Stimulated activated effector memory CD8-positive, alpha-beta T cell treated with anti-CD3 and anti-CD28 coated beads, Interleukin-12 subunit alpha, Interleukin-12 subunit beta, amount 100 ng/mL, for 72 hours (primary cell): ENCODE measurements around the gene SP9.
"Not testable (repeated sequence)": the region's sequence is repeated elsewhere in the genome, so short reads cannot be mapped to it uniquely, and the experiment has no call there.

Experiments used
- ATAC-seq: fragments of 150-1000 bp; cut with Tn5 transposase; 2 replicates; pipeline ENCODE4 v1.10.0; 2021
- DNase-seq, 2 donors: peaks; one replicate each; pipeline ENCODE4 v3.0.0; 2021 to 2022; ENCODE audit warnings: low spot score in 2 of 2
- H3K27ac Mint-ChIP-seq: one replicate; pipeline ENCODE4 v1.8.0; 2022; ENCODE audit warnings: mild to moderate bottlenecking, mixed read lengths
- H3K36me3 Mint-ChIP-seq: one replicate; pipeline ENCODE4 v1.8.0; 2022; ENCODE audit warnings: mild to moderate bottlenecking, mixed read lengths
- H3K4me1 Mint-ChIP-seq: one replicate; pipeline ENCODE4 v1.8.0; 2022; ENCODE audit warnings: mixed read lengths
- H3K4me3 Mint-ChIP-seq: one replicate; pipeline ENCODE4 v1.8.0; 2022; ENCODE audit warnings: mild to moderate bottlenecking, mixed read lengths
- H3K9me3 Mint-ChIP-seq: one replicate; pipeline ENCODE4 v1.8.0; 2022; ENCODE audit warnings: mixed read lengths

SP9 gene

DNA sequence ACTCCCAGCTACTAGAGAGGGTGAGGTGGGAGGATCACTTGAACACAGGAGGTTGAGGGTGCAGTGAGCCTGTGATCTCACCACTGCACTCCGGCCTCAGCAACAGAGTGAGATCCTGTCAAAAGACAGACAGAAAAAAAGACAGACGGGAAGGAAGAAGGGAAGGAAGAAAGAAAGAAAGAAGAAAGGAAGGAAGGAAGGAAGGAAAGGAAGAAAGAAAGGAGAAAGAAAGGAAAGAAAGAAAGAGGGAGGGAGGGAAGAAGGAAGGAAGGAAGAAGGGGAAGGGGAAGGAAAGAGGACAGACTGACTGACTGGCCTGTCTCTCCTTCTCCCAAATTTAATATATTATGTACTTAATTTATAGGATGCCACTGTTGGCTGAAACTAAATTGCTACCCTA, 21.6 kb downstream of the SP9 start:
- H3K4me3 Mint-ChIP-seq: no peak overlapping the region
- H3K36me3 Mint-ChIP-seq: peaks cover 4% of the 10 kb centered on the region
- H3K9me3 Mint-ChIP-seq: no peaks in the 10 kb centered on the region
- no peak overlapping the region for H3K27ac Mint-ChIP-seq
- no peak for ATAC-seq
- DNase-seq: no peak
- H3K4me1 Mint-ChIP-seq: no peaks in the 10 kb centered on the region

DNA sequence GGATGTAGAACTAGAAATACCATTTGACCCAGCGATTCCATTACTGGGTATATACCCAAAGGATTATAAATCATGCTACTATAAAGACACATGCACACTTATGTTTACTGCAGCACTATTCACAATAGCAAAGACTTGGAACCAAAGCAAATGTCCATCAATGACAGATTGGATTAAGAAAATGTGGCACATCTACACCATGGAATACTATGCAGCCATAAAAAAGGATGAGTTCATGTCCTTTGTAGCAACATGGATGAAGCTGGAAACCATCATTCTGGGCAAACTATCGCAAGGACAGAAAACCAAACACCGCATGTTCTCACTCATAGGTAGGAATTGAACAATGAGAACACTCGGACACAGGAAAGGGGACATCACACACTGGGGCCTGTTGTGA, 24.9 kb downstream of the SP9 start:
- not testable (repeated sequence) for H3K9me3 Mint-ChIP-seq, ATAC-seq, DNase-seq, H3K4me1 Mint-ChIP-seq, H3K27ac Mint-ChIP-seq, H3K4me3 Mint-ChIP-seq
- peaks cover 26% of the 10 kb centered on the region for H3K36me3 Mint-ChIP-seq

DNA sequence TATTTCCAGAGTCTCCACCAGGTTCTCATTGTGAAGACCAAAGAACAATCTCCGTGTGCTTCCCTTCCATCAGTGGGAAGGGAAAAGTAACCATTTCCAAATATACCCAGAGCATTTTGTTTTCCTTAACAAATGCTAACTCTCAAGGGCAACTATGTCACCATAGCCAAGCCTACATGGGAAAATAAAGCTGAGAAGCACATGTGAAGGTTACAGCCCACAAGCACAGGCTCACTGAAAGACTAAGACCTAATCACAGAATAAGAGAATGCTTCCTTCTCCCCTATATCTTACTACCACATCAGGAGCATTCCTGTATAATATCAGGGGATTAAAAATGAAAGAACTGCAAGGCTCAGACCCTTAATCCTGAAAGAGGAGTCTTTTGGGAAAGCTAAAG, 28.2 kb downstream of the SP9 start:
- Mint-ChIP-seq H3K4me3 (no peak overlapping the region), H3K9me3 (peaks cover 2% of the 10 kb centered on the region), H3K27ac (no peak overlapping the region), H3K4me1 (peaks cover 12% of the 10 kb centered on the region), H3K36me3 (peaks cover 55% of the 10 kb centered on the region)
- DNase-seq (no peak), ATAC-seq (no peak)

DNA sequence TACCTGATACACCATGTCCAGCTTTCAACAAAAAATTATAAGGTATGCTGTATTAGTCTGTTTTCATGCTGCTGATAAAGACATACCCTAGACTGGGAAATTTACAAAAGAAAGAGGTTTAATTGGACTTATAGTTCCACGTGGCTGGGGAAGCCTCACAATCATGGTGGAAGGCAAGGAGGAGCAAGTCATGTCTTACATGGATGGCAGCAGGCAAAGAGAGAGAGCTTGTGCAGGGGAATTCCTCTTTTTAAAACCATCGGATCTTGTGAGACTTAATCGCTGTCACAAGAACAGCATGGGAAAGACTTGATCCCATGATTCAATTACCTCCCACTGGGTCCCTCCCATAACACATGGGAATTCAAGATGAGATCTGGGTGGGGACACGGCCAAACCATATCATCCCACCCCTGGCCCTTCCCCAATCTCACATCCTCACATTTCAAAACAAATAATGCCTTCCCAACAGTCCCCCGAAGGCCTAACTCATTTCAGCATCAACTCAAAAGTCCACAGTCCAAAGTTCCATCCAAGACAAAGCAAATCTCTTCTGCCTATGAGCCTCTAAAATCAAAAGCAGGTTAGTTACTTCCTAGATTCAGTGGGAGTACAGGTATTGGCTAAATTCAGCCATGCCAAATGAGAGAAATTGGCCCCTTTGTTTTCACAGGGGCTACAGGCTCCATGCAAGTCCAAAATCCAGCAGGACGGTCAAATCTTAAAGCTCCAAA, 28.9 kb downstream of the SP9 start:
- peaks cover 12% of the 10 kb centered on the region for H3K4me1 Mint-ChIP-seq
- not testable (repeated sequence) for ATAC-seq, H3K4me3 Mint-ChIP-seq, DNase-seq, H3K9me3 Mint-ChIP-seq, H3K27ac Mint-ChIP-seq
- peaks cover 55% of the 10 kb centered on the region for H3K36me3 Mint-ChIP-seq

DNA sequence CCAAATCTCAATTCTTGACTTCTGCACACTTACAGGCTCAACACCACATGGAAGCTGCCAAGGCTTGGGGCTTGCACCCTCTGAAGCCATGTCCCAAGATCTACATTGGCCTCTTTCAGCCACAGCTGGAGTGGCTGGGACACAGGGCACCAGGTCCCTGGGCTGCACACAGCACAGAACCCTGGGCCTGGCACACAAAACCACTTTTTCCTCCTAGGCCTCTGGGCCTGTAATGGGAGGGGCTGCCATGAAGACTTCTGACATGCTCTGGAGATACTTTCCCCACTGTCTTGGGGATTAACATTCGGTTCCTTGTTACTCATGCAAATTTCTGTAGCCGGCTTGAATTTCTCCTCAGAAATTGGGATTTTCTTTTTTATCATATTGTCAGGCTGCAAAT, 29.9 kb downstream of the SP9 start:
- no peak overlapping the region for H3K4me3 Mint-ChIP-seq
- DNase-seq (no peak), ATAC-seq (no peak)
- peaks cover 17% of the 10 kb centered on the region for H3K4me1 Mint-ChIP-seq
- no peak overlapping the region for H3K27ac Mint-ChIP-seq
- H3K36me3 Mint-ChIP-seq: peaks cover 62% of the 10 kb centered on the region
- peaks cover 2% of the 10 kb centered on the region for H3K9me3 Mint-ChIP-seq

DNA sequence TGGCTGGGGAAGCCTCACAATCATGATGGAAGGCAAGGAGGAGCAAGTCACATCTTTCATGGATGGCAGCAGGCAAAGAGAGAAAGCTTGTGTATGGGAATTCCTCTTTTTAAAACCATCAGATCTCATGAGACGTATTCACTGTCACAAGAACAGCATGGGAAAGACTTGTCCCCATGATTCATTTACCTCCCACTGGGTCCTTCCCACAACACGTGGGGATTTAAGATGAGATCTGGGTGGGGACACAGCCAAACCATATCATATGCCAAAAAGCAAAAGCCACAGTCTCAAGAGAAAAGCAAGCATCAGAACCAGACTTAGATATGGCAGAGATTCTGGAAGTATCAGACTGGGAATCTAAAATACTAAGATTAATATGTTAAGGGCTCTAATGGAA, 30.8 kb downstream of the SP9 start:
- peaks cover 2% of the 10 kb centered on the region for H3K9me3 Mint-ChIP-seq
- H3K27ac Mint-ChIP-seq: no peak overlapping the region
- no peak for DNase-seq
- ATAC-seq: no peak
- H3K36me3 Mint-ChIP-seq: peaks cover 71% of the 10 kb centered on the region
- peaks cover 17% of the 10 kb centered on the region for H3K4me1 Mint-ChIP-seq
- no peak overlapping the region for H3K4me3 Mint-ChIP-seq

DNA sequence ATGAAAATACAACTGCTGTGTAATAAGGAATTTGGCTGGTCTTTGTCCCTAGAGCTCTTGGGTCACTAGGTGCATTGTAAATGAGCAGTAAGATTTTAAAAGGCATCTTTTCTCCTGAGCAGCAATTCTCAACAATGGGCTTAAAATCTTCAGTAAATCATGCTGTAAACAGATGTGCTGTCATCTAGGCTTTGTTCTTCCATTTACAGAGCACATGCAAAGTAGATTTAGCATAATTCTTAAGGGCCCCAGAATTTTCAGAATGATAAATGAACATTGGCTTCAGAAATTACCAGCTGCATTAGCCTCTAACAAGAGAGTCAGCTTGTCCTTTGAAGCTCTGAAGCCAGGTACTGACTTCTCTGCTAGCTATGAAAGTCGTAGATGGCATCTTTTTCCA, 33.9 kb downstream of the SP9 start:
- ATAC-seq (no peak), DNase-seq (no peak)
- H3K9me3 Mint-ChIP-seq: peaks cover 2% of the 10 kb centered on the region
- H3K4me1 Mint-ChIP-seq: peaks cover 14% of the 10 kb centered on the region
- H3K4me3 Mint-ChIP-seq: no peak overlapping the region
- H3K27ac Mint-ChIP-seq: no peak overlapping the region
- H3K36me3 Mint-ChIP-seq: peaks cover 73% of the 10 kb centered on the region

DNA sequence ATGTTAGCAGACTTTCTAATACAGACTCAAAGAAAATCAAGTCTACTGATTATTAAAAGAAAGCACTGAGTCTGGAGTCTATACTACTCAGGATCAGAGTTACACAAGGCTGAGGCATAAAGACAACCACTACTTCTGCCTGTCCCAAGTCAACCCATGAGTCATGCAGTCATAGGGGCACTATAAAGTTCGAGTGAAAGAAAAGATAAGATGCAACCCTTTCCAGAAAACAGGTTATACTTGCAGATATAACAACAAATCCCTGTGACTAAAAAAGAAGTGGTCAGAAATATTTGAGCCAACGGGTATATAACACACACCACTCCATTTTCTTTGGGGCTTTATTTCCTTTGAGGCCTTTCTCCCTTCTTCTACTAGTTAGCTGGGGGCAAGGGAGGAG, 42.2 kb downstream of the SP9 start:
- H3K4me3 Mint-ChIP-seq: no peak overlapping the region
- DNase-seq: no peak
- ATAC-seq: no peak
- H3K36me3 Mint-ChIP-seq: peaks cover 100% of the 10 kb centered on the region
- no peak overlapping the region for H3K27ac Mint-ChIP-seq
- no peaks in the 10 kb centered on the region for H3K4me1 Mint-ChIP-seq
- H3K9me3 Mint-ChIP-seq: no peaks in the 10 kb centered on the region

DNA sequence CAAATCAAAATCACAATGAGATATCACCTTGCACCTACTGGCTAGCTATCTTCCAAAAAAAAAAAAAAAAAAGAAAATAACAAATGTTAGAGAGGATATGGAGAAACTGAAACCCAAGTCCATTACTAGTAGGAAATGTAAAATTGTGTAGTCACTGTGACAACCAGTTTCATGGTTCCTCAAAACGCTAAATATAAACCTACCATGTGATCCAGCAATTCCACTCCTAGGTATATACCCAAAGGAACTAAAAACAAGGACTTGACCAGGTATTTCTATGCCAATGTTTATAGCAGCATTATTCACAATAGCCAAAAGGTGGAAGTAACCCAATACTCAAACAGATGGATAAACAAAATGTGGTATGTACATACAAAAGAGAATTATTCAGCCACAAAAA, 49.0 kb downstream of the SP9 start:
- peaks cover 15% of the 10 kb centered on the region for H3K4me1 Mint-ChIP-seq
- ATAC-seq (no peak), DNase-seq (no peak)
- H3K27ac Mint-ChIP-seq: no peak overlapping the region
- H3K36me3 Mint-ChIP-seq: peaks cover 96% of the 10 kb centered on the region
- no peak overlapping the region for H3K4me3 Mint-ChIP-seq
- no peaks in the 10 kb centered on the region for H3K9me3 Mint-ChIP-seq

DNA sequence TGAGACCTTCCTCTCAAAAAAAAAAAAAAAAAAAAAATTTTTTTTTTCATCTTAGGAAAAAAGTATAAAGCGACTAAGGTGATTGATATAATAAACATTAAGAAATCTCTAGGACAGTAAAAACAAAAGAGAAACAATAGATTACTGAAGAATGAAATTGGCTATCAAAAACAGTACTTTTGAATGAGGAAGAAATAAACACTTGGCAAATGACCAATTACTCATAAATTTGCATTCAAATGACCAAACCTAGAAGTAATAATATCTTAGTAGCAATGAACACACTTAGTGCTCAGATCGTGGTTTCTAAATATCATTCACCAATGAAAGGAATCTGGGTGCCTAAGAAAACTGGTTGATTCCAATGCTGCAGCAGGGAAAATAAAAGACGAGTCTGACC, 50.4 kb downstream of the SP9 start:
- DNase-seq (no peak), ATAC-seq (no peak)
- Mint-ChIP-seq H3K27ac (no peak overlapping the region), H3K4me3 (no peak overlapping the region), H3K4me1 (peaks cover 28% of the 10 kb centered on the region), H3K9me3 (no peaks in the 10 kb centered on the region), H3K36me3 (peaks cover 92% of the 10 kb centered on the region)
